LNCAP (cell line): ENCODE measurements around the gene CAMK2G.
A peak's percentile ranks its signal among the peaks of the same experiment; 100 is the strongest.

Experiments used
- TF ChIP-seq, protein P1 (sequence below): fragments of 450-650 bp; IDR thresholded peaks from 2 replicates; pipeline ENCODE4 v1.5.1; 2017; ENCODE audit warnings: mild to moderate bottlenecking

Gene CAMK2G

DNA sequence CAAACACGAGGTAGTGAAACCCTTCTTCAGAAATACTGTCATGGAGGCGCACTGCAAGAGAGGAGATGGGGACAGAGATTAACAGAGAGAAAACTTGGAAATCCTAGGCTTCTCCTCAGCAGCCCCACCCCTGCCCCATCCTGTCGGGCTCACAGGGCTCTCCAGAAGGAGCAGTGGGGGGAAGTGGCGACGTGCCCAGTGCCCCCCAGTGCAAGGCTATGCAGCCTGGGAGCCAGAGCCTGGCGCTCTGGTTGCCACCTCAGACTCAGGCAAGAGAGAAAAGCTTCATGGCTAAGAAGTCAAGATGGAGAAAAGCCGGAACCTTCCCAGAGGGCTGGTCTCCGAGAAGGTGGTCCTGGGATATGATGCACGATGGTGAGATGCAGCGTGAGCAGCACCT lies 21.2 kb downstream of the CAMK2G start:
- TF ChIP-seq, protein P1, sequence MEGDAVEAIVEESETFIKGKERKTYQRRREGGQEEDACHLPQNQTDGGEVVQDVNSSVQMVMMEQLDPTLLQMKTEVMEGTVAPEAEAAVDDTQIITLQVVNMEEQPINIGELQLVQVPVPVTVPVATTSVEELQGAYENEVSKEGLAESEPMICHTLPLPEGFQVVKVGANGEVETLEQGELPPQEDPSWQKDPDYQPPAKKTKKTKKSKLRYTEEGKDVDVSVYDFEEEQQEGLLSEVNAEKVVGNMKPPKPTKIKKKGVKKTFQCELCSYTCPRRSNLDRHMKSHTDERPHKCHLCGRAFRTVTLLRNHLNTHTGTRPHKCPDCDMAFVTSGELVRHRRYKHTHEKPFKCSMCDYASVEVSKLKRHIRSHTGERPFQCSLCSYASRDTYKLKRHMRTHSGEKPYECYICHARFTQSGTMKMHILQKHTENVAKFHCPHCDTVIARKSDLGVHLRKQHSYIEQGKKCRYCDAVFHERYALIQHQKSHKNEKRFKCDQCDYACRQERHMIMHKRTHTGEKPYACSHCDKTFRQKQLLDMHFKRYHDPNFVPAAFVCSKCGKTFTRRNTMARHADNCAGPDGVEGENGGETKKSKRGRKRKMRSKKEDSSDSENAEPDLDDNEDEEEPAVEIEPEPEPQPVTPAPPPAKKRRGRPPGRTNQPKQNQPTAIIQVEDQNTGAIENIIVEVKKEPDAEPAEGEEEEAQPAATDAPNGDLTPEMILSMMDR = no peak

DNA sequence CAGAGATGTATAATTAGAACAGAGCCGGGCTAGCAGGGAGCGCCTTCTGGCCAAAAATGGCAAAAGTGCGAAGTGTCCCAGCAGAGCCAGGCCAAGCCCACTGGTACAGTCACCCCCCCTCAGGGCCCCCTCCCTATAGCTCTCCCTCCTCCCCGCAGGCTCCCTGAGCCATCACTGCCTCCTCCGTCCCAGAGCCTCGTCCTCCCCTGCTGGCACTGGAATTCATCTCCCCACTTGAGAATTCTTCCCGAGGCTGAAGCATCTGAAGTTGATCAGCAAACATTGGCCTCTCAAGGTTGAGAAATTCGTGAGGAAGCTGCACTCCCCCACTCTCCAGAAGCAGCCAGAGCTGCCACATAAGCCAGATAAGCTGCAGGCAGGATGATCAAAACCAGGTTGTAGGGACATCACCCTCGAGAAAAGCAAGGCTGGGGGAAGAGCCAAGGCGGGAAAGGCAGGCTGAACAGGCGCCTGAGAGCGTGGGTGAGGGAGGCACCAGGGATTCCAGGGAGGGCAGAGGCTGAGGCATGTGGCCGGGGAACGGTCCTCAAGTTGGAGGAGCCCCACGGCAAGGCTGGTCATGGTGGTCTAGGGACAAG lies 23.4 kb downstream of the CAMK2G start:
- TF ChIP-seq, protein P1 = no peak

DNA sequence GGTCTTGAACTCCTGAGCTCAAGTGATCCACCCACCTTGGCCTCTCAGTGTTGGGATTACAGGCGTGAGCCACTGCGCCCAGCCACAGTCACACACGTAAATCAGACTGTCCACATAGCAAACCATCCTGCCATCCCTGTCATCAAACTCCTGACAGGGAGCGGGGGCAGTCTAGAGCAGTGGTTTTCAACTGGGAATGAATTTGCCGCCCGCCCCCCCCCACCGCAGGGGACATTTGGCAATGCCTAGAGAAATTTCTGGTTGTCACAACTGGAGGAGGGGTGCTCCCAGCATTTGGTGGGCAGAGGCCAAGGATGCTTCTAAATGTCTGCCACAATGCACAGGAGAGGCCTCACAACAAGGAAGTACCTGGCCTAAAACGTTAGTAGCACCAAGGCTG lies 24.1 kb downstream of the CAMK2G start:
- TF ChIP-seq, protein P1 = no peak

DNA sequence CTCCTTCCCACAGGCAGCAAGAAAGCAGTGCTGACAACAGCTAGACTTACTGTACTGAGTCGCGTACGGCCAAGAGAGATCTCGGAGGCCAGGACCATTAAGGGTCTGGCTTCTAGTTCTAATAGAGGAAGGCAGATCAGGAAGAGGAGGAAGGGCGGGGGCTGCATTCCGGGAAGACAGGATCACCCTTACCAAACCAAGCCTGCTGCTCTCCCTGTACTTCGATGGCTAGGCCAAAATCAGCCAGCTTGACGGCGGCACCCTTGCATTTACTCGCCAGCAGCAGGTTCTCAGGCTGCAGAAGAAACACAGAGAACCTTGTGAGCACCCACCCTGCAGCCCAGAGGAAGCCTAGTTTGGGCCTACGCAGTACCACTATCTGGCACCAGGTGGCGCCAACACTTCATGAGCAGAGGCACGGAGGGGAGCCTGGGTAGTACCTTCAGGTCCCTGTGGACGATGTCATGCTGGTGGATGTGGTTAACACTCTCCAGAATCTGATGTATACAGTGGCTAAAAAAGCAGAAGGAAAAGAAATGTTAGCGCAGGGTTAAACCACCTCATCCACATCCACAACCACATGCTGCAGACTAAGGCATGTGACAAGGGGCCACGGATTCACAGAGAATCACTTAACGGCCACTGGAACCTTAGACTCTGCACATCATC lies 25.4 kb downstream of the CAMK2G start:
- TF ChIP-seq, protein P1 = peak; percentile 99

DNA sequence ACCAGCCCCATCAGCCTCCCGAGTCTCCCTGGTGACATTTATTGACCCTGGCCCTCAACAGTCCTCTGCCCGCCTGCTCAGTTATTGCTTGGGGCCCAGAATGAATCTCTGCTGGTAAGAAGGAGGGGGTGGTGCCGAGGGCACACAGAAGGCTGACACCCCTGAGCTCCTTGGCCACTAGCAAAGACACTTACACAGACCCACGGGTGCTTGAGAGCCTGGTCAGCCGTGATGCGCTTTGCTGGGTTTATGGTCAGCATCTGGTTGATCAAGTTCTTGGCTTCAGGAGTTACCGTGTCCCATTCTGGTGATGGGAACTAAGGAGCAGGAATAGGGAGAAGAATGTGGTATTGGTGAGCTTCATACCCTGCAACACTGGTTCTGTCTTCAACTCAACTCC lies 27.3 kb downstream of the CAMK2G start:
- TF ChIP-seq, protein P1 = no peak

DNA sequence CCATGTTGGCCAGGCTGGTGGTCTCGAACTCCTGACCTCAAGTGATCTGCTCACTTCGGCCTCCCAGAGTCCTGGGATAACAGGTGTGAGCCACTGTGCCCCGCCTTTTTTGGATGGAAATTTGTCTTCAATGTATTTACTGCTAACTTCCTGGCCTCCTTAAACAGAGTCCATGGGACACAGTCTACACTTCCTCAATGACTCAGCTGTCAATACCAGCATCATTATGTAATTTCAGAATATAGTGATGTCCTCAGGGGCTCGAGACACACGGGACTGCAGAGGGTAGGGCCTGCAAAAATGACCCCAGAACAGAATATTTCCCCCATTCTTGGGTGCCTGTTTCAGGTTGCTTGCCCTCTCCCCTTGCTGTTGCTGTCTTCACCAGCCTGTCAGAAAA lies 31.1 kb downstream of the CAMK2G start:
- TF ChIP-seq, protein P1 = no peak

DNA sequence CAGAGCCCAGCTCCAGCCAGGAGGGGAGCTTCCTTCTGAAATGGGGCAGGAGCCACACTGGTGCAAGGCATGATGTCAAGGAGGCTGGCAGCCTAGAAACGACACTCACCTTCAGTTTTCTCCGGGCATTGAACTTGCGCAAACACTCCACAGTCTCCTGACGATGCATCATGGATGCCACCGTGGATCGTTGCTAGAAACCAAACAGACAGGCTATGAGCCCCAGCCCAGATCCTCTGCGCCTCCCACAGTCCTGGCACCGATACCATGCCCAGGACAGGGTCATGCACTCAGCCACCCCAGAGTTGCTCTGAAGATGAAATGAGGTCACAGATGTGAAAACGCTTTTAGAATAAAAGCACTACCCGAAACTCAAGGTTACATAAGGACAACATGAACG lies 32.0 kb downstream of the CAMK2G start:
- TF ChIP-seq, protein P1 = no peak
